ENCODE results near the gene HS6ST3.
A peak's percentile ranks its signal among the peaks of the same experiment; 100 is the strongest.
"Not testable (repeated sequence)": the region's sequence is repeated elsewhere in the genome, so short reads cannot be mapped to it uniquely, and the experiment has no call there.

HS6ST3 gene

DNA sequence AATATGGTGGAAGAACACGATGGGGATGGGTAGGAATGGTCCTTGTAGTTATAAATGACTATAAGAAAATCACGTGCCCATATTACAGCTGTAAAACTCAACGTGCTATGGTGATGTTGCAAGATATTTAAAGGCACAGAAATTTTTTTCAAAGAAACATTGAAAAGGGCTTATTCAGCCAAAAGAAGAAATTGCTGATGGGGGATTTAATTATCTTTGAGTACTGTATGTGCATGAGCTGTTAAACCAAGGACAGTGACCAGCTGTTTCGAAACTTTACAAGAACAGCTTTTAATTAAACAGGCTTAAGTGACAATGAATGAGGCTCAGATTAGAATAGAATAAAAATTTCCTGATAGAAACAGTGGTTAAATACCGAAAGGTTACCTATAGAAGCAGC, 339.0 kb downstream of the HS6ST3 start:
- DNase-seq, result no peak

DNA sequence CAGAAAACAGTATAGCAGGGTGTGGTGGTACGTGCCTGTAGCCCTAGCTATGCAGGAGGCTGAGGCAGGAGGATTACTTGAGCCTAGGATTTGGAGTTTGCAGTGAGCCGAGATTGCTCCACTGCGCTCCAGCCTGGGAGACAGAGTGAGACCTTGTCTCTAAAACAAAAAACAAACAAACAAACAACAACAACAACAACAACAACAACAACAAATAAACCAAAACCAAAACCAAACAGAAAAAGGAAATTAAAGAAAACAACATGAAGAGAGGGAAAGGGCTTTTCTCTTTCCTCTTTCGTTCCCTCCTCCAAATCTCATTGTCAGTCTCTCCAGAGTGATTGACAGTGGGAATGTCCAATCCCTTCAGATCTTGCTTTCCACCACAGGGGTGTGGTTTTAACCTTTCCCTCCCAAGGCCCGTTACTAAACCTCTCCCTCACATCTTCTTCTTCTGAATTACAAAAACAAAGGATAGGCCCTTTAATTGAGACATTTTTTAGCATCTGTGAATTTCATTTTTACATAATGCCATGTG, 341.2 kb downstream of the HS6ST3 start:
- DNase-seq, result no peak

DNA sequence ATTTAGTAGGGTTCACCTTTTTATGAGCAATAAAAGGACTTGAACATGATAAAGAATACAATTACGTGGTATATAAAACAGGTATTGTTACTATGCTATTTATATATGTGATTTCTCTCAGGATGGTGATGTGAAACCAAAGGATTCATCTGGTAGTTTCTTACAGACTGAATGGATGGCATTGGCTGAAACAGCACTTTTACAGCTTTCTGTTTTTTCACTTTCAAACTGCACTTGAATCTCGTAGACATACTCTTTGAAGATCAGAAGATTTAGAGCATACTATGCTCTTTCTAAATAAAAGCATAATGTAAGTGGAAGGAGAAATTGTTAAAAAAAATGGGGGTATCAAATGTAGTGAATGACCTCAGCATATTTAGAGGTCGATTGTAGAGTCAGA, 354.8 kb downstream of the HS6ST3 start:
- no peak for DNase-seq

DNA sequence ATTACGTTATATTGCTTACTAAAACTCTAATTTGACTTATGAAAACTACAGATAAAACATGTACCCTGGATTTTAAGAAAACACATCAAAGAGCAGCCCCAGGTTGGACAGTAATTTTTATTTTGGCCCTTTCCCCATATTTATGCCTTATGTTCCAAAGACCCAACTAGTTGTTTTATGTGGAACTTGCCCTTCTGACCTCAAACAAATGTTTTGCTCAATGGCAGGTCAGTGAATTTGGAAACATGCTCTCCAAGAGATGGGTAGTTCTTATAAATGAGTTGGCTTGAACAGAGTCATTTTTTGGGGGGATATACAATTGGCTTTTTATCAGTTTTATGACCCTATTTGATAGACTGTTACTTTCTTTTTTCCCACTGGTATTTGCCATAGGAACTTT, 360.0 kb downstream of the HS6ST3 start:
- no peak for DNase-seq

DNA sequence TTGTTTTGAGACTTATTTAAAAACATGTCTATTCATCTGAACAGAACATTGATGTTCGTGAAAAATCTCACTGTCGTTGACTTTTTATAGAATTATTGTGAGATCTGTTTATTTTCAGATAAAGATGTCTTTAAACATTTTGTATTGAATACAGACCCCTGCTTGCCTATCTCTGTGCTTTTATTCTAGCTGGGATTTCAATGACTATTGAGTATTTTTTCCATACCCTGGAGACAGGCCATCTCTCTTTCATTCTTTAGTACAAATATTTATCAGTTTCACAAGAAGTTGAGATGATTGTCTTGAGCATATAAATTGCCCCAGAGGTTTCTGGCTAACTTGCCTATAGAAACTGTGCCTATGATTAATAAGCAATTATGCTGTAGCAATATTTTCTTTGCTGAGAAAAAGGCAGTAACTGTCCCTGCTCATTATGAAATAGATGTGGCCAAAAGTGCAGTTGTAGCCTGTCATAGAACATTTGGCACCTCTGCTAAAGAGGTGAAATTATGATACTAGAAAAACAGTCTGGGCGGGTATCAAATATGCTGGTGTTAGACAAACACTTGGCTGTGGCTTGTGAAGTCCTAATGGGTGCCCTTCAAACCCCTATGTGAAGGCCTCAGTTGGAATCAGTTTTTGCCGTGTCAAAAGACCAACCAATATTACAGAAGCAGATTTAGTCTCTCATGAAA, 360.6 kb downstream of the HS6ST3 start:
- no peak for DNase-seq

DNA sequence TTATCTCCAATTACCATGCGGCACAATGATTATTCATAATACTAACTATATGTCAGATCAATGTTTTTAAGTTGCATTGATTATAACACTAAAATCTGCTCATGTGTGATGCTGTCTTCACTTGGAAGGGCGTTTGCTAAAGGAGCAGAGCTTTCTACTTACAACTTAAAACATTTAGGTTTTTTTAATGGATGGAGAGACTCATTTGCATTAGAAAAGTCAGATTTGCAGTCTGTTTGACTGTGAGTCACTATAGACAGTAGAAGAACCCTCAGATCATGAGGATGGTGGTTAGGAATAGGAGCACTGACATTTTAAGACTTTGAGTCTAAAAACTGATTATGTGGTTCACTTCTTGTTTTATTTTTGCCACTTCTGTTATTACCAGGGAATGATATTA, 364.6 kb downstream of the HS6ST3 start:
- DNase-seq, result no peak

DNA sequence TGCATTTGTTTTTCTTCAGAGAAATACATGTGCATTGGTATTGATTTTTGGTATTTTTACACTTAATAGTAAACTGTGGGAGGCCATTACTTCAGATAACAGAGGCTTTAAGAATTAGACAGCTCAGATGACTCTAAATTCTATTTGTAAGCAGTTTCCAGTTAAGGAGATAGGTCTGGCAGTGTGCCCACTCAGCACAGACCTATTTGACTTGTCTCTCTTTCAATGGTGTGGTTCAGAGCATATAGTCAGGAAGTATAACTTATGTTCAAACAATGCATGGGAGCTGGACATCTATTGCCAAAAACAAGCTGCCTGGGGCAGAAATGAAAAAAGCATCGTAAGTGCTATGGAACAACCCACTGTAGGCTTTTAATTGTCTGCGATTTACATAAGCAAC, 370.7 kb downstream of the HS6ST3 start:
- no peak for DNase-seq

DNA sequence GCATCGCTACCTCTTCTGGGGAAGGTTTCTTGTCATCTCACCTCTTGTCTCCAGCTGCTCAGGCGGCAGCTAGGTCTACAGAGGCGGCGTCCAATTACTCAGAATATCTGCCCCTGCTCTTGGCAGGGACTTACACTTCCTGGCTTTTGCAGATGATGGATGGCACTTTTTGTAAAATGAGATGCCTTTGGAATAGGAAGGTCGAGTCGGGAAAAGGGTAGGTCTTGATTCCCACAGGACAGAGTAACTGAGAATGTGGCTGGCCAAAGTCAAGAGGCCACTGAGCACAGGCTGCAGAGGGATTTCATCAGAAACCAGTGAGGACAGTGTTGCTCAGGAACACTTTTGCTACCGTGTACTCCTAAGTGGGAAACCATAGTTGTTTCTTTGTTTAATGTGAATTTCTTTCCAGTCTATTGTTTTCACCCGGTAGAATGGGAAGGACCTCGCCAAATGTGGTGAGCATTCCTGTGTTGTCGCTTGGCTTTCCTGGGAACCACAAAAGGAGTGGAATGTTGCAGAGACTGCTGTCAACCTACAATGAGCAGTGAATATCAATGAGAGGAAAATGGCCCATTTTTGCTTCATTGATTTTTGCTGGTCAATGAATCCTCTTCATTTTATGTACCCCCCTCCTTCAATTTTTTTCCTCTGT, 383.7 kb downstream of the HS6ST3 start:
- no peak for DNase-seq

DNA sequence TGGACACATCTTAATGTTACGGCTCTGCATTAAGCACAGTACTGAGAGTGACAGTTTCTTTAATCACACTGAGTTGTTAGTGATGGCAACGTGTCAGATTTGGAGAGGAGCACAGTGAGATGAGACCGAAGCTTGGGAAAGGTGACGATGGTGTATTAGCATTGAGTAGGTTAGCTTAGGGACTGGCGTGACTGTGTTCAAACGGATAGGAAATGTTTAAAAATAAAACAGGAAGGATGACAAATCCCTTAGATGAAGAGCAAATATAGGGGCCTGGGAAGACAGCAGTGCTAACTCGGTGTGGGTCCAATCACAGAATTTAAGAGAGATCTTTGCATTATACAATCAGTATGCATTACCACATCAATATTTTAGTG, 384.3 kb downstream of the HS6ST3 start:
- no peak for DNase-seq

DNA sequence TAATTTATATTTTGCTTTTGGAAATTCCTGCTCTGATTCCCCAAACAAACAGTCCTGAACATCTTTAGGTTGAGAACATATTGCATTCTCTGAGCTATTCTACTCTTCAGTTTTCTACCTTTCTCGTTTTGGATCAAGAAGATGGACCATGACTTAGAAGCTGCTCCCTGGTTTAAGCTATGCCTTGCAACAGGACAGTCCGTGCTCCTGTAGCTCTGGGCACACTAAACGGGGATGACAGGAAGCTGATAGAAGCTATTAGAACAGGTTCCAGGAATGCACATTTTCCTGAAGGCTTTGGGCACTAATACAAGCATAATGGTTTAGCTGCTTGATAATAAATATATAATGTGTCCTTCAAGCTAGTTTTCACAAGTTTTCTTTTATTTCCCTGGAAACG, 385.2 kb downstream of the HS6ST3 start:
- DNase-seq, result no peak

DNA sequence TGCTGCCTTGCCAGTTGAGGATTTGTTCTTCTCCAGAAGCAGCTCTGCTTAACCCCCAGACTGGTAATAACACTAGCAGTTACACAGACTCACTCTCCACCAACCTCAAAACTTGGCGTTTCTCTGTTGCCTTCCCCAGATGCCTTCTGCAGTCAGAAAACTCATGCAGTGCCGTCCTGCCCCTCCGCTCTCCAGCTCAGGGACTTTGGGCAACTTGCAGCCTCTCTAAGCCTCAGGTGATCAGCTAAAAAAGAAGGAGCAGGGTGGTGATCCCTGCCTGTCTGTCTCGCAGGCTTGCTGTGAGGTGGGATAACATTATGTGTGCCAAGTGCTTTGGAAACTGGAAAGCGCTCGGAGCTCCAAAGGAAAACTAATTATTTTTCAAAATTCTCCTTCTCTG, 391.6 kb downstream of the HS6ST3 start:
- no peak for DNase-seq

DNA sequence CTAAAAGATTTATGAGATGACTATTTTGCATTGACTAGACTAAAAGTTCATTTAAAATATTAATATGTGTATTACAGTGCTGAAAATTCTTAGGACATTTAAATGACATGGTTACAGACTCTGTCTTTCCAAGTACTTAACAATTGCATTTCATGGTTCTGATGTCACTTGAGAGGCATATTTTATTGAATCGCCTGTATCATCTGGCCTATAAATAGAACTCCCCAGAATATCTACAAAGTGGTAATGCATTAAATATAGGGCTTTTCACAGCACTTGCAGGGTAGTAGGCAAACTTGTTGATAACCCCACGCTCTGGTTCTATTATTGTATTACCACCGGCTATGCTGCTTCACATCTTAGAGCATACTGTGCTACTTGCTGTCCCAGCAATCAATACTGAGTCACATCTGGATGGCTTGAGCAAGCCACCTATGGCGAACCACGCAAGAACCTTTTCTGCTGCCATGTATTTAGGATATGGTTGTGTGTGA, 400.6 kb downstream of the HS6ST3 start:
- DNase-seq, result no peak

DNA sequence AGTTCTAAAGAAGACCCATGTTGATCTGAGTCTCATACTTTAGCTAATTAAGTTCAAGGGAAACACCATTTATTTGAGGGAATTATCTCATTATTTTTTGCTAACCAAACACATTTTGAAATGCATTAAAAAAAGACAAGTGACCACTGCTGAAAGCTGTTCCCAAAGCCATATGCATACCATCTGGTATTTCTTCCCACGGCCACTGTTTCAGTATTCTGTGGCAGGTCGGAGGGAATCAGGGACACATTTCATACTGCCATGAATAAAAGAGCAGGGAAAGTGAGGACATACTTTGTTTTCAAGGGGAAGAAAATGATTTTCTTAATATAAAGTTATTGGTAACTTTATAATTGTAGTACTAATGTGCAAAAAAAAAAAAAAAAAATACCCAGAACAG, 401.2 kb downstream of the HS6ST3 start:
- DNase-seq, result no peak

DNA sequence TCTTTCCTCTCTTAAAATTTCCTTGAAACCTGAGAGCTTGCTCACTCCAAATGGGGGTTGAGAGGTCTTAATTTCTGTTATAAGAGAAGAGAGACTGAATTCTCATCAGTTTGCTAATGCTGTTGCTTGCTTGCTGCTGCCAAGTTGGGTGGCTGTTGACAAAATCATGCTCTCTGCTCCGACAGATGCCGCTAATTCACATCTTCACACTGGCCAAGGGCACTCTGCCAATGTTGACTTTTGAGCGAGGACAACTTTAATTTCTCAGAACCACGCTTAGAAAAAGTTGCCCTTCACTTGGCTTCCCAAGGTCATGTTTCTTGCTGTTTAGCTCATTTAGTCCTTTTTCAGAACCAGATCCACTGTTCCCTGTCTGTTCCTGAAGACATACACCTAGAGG, 402.9 kb downstream of the HS6ST3 start:
- peak in 10 of 58 donors; percentile 0 to 27 (median 5) for DNase-seq

DNA sequence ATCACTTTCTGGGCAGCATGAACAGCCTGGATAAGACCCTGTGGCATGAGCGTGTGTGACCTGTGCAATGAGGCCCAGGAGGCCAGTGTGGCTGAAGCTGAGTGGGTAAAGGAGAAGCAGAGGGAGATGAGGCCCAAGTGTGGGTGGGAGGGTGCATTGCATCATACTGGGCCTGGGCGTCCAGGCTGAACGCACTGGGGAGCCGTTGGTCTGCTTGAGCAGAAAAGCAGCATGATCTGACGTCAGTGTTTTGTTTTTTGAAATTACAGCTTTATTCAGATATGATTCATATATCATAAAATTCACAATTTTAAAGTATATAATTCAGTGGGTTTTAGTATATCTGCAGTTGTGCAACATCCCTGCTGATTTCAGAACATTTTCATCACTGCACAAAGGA, 409.7 kb downstream of the HS6ST3 start:
- peak in 1 of 58 donors; percentile 5 for DNase-seq

DNA sequence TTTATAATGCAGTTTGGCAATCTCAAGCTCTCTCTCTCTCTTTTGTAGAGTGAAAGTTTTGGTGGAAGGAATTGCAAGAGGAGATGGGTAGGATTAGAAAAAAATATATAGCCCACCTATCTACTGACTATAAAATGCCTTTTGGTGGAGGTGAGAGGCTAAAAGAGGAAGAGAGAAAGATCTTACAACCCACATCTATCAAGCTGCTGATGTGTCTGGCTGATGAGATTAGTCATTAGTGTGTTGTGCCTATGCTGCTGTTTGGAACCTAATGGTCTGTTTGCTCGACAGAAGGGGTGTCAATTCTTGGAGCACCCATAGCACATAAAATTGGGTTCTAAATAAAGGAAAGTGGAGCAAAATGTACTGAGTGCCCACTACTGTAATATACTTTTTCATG, 411.0 kb downstream of the HS6ST3 start:
- DNase-seq, result no peak

DNA sequence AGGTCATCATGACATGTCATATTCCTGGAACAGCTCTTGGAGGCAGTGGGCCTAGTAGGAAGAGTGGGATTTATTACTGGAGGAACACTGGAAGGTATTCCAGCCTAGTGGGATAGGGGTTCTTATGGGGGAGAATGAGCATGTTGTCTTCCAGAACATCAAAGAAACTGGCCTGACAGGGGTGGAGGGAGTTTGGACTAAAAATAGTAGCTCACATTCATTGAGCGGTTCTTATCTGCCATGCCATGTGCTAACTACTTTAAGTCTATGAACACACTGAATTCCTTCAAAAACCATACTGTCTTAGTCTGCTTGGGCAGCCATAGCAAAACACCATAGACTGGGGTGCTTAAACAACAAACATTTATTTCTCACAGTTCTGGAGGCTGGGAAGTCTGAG, 413.6 kb downstream of the HS6ST3 start:
- no peak for DNase-seq

DNA sequence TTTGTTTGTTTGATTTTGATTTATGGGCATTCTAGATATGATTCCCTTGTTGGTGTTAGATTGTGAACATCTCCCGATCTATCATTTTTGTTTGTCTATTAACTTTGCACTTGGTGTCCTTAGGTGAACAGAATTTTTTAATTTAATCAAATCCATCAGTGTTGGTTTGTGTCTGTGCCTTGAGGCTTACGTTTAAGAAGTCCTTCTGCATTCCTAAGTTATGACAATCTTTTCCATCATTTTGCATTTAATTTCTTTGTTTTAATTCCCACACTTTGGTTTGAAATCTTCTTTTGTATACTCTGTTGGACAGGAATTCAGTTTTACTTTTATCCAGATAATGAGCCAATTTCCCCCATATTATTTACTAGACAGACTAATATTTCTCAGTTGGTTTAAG, 421.7 kb downstream of the HS6ST3 start:
- DNase-seq, result no peak

DNA sequence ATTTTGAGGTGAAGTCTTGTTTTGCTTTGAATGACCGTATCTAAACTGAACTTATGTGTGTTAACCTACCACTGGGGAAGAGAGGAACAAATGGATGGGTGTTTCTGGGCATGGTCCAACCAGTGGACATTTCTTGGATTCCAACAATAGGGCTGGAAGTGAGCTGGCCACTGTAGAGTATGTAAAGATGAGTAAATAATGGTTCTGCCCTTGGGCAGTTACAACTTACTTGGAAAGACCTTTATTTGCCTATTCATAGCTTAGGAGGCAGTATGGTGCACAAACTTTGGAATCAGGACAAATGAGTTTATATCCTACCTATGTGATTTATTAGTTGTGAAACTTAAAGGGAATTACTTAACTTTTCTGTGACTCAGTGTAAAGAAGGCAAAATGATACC, 429.5 kb downstream of the HS6ST3 start:
- no peak for DNase-seq

DNA sequence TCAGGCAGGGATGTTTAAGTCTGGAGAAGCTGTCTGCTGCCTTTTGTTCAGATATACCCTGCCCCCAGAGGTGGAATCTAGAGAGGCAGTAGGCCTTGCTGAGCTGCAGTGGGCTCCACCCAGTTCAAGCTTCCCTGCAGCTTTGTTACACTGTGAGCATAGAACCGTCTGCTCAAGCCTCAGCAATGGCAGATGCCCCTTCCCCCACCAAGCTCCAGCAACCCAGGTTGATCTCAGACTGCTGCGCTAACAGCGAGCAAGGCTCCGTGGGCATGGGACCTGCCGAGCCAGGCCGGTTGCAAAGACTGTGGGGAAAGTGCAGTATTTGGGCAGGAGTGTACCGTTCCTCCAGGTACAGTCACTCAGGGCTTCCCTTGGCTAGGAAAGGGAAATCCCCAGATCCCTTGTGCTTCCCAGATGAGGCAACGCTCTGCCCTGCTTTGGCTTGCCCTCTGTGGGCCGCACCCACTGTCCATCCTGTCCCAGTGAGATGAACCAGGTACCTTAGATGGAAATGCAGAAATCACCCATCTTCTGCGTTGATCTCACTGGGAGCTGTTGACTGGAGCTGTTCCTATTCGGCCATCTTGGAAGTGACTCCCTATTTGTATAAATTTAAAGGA, 434.6 kb downstream of the HS6ST3 start:
- DNase-seq, result not testable (repeated sequence)

DNA sequence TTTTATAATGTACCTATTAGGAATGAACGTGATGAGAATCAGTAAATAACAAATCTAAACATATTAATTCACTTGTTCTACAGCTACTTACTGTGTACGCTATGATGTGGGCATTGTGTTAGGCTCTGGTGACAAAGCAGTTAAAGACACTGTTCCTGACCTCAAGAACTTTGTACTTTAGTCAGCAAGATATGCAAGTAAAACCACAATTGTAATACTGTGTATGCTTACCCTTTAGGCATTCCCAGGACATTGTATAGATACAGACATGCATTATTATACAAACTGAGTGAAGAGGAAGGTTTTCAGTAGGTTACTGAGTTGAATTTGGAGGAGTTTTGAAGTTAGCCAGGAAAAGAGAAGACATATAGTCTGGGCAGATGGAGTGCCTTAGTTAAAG, 435.8 kb downstream of the HS6ST3 start:
- no peak for DNase-seq

DNA sequence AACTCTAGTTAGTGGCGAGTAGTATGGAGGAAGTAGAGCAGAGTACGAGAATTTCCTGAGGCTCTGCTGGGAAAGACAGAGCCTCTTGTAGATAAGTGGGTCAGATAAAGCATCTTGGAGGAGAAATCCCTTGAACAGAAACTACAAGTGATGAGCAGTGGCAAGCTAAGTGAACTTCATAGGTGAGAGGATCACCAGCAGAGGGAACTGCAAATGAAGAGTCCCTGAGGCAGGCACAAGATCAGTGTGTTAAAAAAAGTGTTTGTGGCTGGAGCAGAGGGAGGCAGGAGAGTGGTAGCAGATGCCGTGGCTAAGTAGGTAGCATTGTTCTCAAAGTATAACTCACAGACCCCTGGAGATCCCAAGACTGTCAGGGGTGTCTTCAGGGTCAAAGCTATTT, 437.6 kb downstream of the HS6ST3 start:
- no peak for DNase-seq

DNA sequence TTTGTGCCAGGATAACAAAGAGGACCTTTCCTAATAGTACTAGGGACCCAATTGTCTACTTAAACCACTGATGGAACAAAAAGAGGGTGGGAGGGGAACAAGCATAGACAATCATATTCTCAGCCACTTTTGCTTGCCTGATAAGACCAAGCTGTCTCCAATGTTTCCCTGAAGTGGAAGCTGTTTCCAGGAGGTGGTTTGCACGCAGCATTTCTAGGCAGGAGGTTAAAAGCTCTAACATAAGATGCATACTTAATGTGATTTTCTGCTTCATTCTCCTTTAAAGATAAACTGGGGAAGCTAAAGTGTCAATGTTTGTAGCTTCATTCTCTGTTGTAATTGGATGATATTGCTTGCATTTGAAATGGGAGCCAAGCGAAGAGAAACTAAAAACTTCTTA, 442.9 kb downstream of the HS6ST3 start:
- no peak for DNase-seq
